Measurements from ENCODE around the gene PHOSPHO2. TPM values are rescaled to one million over a fixed set of nuclear protein-coding genes. Genes with fewer than 3 reads are reported as not detected.

The PHOSPHO2 gene
- total and polyA plus RNA-seq, 2 donors (not counting 3 experiments of a cell fraction or from before 2014, with no cell fraction given), result 0.69 to 2.7 TPM

DNA sequence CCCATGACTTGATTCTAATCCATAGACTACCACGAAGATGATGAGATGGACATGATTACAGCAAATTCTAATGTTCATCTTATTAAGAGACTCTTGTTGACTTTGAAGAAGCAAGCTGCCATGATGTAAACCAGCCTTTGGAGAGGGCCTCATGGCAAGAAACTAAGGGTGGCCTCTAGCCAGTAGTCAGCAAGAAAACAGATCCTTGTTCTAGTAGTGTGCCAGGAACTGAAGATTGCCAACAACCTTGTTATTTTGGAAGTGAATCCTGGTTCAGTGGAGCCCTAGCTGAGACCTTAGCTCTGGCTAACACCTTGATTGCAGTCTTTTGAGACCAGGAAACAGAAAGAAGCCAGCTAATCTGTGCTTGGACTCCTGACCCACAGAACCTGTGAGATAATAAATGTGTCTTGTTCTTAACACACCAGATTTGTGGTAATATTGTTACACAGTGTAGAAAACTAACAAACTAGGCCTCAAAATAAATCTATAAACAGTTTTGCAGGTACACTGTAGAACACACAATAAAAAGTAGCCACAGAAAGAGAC is 10.0 kb downstream of the PHOSPHO2 start:
- CTCF ChIA-PET, result interaction anchor here (0.6 kb wide), 1 partner anchor 10 kb away, joined by 3 read pairs; no protein-coding TSS in a partner anchor
- H3K4me1 ChIP-seq (ENCODE audit: control insufficient read depth, extremely low read depth, insufficient read depth, low read length), result no peaks in the 10 kb centered on the region
- FAIRE-seq (no peak), DNase-seq (ENCODE audit: low read depth, low spot score) (no peak)
- dilution Hi-C loops (cut with MboI; ENCODE audit: extremely low pct_ligation_motif_present, low sequenced_read_pairs) (no loop called here), intact Hi-C loops (cut with micrococcal nuclease) (no loop called here)
- H3K4me3 ChIP-seq (replicated peaks in 1 of 3; ENCODE audit: insufficient read depth in 1 of 3, low read depth in 1 of 3, low read length in 3 of 3), result no peak overlapping the region
- no peak overlapping the region for H3K9ac ChIP-seq (replicated peaks; ENCODE audit: extremely low read depth, insufficient read depth, low read length)
- H3K9me1 ChIP-seq (replicated peaks; ENCODE audit: control insufficient read depth, extremely low read depth, insufficient read depth, low read length), result no peaks in the 10 kb centered on the region
- no peak for TF ChIP-seq MYC (IDR thresholded peaks at IDR 0.05; ENCODE audit: low read depth, low read length)
- TF ChIP-seq EZH2 (IDR thresholded peaks at IDR 0.05; ENCODE audit: borderline replicate concordance, low read depth, low read length, severe bottlenecking), result no peak
- H4K20me1 ChIP-seq (replicated peaks; ENCODE audit: control insufficient read depth, extremely low read depth, insufficient read depth, low read length), result no peaks in the 10 kb centered on the region
- POLR2A ChIA-PET, result no interaction called here
- no peak overlapping the region for H3K4me2 ChIP-seq (ENCODE audit: insufficient read depth, low read length)
- no TSS peak for BruUV-seq (replicated peaks)
- H3K36me3 ChIP-seq (ENCODE audit: control insufficient read depth in 2 of 2, extremely low read depth in 1 of 2, insufficient read depth in 2 of 2, low read length in 2 of 2), result no peaks in the 10 kb centered on the region
- no peaks in the 10 kb centered on the region for H3K27me3 ChIP-seq (ENCODE audit: control insufficient read depth in 2 of 2, insufficient read depth in 2 of 2, low read length in 2 of 2)
- H3K79me2 ChIP-seq (ENCODE audit: control insufficient read depth, insufficient read depth, low read length), result no peaks in the 10 kb centered on the region
- no peak overlapping the region for H3K27ac ChIP-seq (ENCODE audit: insufficient read depth, low read depth, low read length)
- no peaks in the 10 kb centered on the region for H3K9me3 ChIP-seq (replicated peaks; ENCODE audit: control insufficient read depth, insufficient read depth, low read length)
- H2AFZ ChIP-seq (ENCODE audit: low read depth, low read length), result no peak overlapping the region

DNA sequence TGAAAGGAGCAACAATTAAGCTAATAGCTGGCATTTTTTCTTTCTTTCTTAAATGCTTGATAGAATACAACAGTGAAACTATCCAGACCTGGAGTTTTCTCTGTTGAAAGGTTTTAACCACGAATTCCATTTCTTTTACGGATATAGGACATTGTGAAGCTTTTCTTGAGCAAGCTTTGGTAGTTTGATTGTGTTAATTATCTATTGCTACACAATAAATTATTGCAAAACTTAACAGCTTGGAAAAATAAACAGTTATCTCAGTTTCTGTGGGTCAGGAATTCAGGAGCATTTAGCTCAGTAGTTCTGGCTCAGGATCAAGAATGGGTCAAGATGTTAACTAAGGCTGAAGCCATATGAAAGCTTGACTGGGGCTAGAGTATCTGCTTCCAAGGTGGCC is 11.7 kb downstream of the PHOSPHO2 start:
- H3K27ac ChIP-seq (ENCODE audit: insufficient read depth, low read depth, low read length), result no peak overlapping the region
- no TSS peak for BruUV-seq (replicated peaks)
- FAIRE-seq, result no peak
- no peaks in the 10 kb centered on the region for H3K27me3 ChIP-seq (ENCODE audit: control insufficient read depth in 2 of 2, insufficient read depth in 2 of 2, low read length in 2 of 2)
- H2AFZ ChIP-seq (ENCODE audit: low read depth, low read length), result no peak overlapping the region
- peaks cover 3% of the 10 kb centered on the region for H3K4me1 ChIP-seq (ENCODE audit: control insufficient read depth, extremely low read depth, insufficient read depth, low read length)
- no peaks in the 10 kb centered on the region for H3K79me2 ChIP-seq (ENCODE audit: control insufficient read depth, insufficient read depth, low read length)
- no peaks in the 10 kb centered on the region for H3K36me3 ChIP-seq (ENCODE audit: control insufficient read depth in 2 of 2, extremely low read depth in 1 of 2, insufficient read depth in 2 of 2, low read length in 2 of 2)
- intact Hi-C loops (cut with micrococcal nuclease) (no loop called here), dilution Hi-C loops (cut with MboI; ENCODE audit: extremely low pct_ligation_motif_present, low sequenced_read_pairs) (no loop called here)
- no peak overlapping the region for H3K4me2 ChIP-seq (ENCODE audit: insufficient read depth, low read length)
- H3K4me3 ChIP-seq (replicated peaks in 1 of 3; ENCODE audit: insufficient read depth in 1 of 3, low read depth in 1 of 3, low read length in 3 of 3), result no peak overlapping the region
- H3K9me3 ChIP-seq (replicated peaks; ENCODE audit: control insufficient read depth, insufficient read depth, low read length), result no peaks in the 10 kb centered on the region
- H4K20me1 ChIP-seq (replicated peaks; ENCODE audit: control insufficient read depth, extremely low read depth, insufficient read depth, low read length), result no peaks in the 10 kb centered on the region
- DNase-seq (ENCODE audit: low read depth, low spot score), result peak; percentile 19
- ChIA-PET CTCF (no interaction called here), POLR2A (no interaction called here)
- H3K9me1 ChIP-seq (replicated peaks; ENCODE audit: control insufficient read depth, extremely low read depth, insufficient read depth, low read length), result no peaks in the 10 kb centered on the region
- TF ChIP-seq JUN (IDR thresholded peaks at IDR 0.05; ENCODE audit: borderline replicate concordance, insufficient read depth, insufficient read length, low read depth), result no peak
- no peak overlapping the region for H3K9ac ChIP-seq (replicated peaks; ENCODE audit: extremely low read depth, insufficient read depth, low read length)
